ENCODE measurements around the gene DPP7. TPM values are rescaled to one million over a fixed set of nuclear protein-coding genes. Genes with fewer than 3 reads are reported as not detected.

DPP7 gene
- total RNA-seq, 2 experiments from 2014 or later = 344 to 349 TPM

GRCh38 chr9:137149363-137149762 lies 34.8 kb upstream of the DPP7 start:
- peaks cover 5% of the 10 kb centered on the region for H3K27me3 Mint-ChIP-seq
- no peak overlapping the region for H3K4me3 Mint-ChIP-seq
- no peaks in the 10 kb centered on the region for H3K36me3 Mint-ChIP-seq (ENCODE audit: low read depth)
- H3K4me1 Mint-ChIP-seq (ENCODE audit: low read depth) = no peaks in the 10 kb centered on the region
- Histone ChIP-seq H3K36me3 (ENCODE audit: insufficient read depth, low read length) (no peaks in the 10 kb centered on the region), H3K4me3 (ENCODE audit: low read length) (no peak overlapping the region), H3K27me3 (ENCODE audit: control insufficient read depth in 1 of 2, insufficient read depth in 2 of 2, low read length in 2 of 2) (peaks cover 3 to 7% of the 10 kb centered on the region in 2 experiments), H3K4me1 (ENCODE audit: insufficient read depth, low read length) (peaks cover 5% of the 10 kb centered on the region), H3K9me3 (ENCODE audit: control insufficient read depth in 1 of 2, insufficient read depth in 1 of 2, low read length in 2 of 2) (peaks cover 0 to 11% of the 10 kb centered on the region in 2 experiments), H3K27ac (ENCODE audit: low read depth in 1 of 2, low read length in 2 of 2) (no peak overlapping the region)
- CTCF ChIA-PET = no interaction called here
- no peaks in the 10 kb centered on the region for H3K9me3 Mint-ChIP-seq
- intact Hi-C loops (cut with DNase I, micrococcal nuclease) = no loop called here
- ATAC-seq (ENCODE audit: poor library complexity) (no peak), DNase-seq (no peak)
- no peak overlapping the region for H3K27ac Mint-ChIP-seq
- POLR2A ChIA-PET = no interaction called here
- TF ChIP-seq CTCF (IDR thresholded peaks at IDR 0.05) = no peak

GRCh38 chr9:137148661-137149060 lies 34.1 kb upstream of the DPP7 start:
- Mint-ChIP-seq H3K27ac (no peak overlapping the region), H3K27me3 (peaks cover 10% of the 10 kb centered on the region), H3K4me3 (no peak overlapping the region), H3K4me1 (ENCODE audit: low read depth) (no peaks in the 10 kb centered on the region), H3K9me3 (no peaks in the 10 kb centered on the region), H3K36me3 (ENCODE audit: low read depth) (no peaks in the 10 kb centered on the region)
- peaks cover 0 to 11% of the 10 kb centered on the region in 2 experiments for H3K9me3 ChIP-seq (ENCODE audit: control insufficient read depth in 1 of 2, insufficient read depth in 1 of 2, low read length in 2 of 2)
- H3K4me1 ChIP-seq (ENCODE audit: insufficient read depth, low read length) = peaks cover 5% of the 10 kb centered on the region
- no peak overlapping the region for H3K27ac ChIP-seq (ENCODE audit: low read depth in 1 of 2, low read length in 2 of 2)
- POLR2A ChIA-PET = no interaction called here
- no peak for TF ChIP-seq CTCF (IDR thresholded peaks at IDR 0.05)
- intact Hi-C loops (cut with DNase I, micrococcal nuclease) = no loop called here
- H3K4me3 ChIP-seq (ENCODE audit: low read length) = no peak overlapping the region
- no peak for DNase-seq
- no peaks in the 10 kb centered on the region for H3K36me3 ChIP-seq (ENCODE audit: insufficient read depth, low read length)
- CTCF ChIA-PET = no interaction called here
- H3K27me3 ChIP-seq (ENCODE audit: control insufficient read depth in 1 of 2, insufficient read depth in 2 of 2, low read length in 2 of 2) = peaks cover 3 to 12% of the 10 kb centered on the region in 2 experiments
- no peak for ATAC-seq (ENCODE audit: poor library complexity)

- peaks cover 6 to 17% of the 10 kb centered on the region in 2 experiments for H3K27me3 ChIP-seq (ENCODE audit: control insufficient read depth in 1 of 2, insufficient read depth in 2 of 2, low read length in 2 of 2)
- H3K4me1 Mint-ChIP-seq (ENCODE audit: low read depth) = no peaks in the 10 kb centered on the region
- CTCF ChIA-PET = no interaction called here
Observed at GRCh38 chr9:137148242-137148641, 33.7 kb upstream of the DPP7 start.

More at GRCh38 chr9:137148242-137148641, 33.7 kb upstream of the DPP7 start:
- no peak overlapping the region for H3K27ac ChIP-seq (ENCODE audit: low read depth in 1 of 2, low read length in 2 of 2)
- no peak overlapping the region for H3K27ac Mint-ChIP-seq
- H3K36me3 Mint-ChIP-seq (ENCODE audit: low read depth) = no peaks in the 10 kb centered on the region
- ATAC-seq (ENCODE audit: poor library complexity) (no peak), DNase-seq (no peak)
- H3K4me3 ChIP-seq (ENCODE audit: low read length) = no peak overlapping the region
- H3K4me1 ChIP-seq (ENCODE audit: insufficient read depth, low read length) = peaks cover 5% of the 10 kb centered on the region
- intact Hi-C loops (cut with DNase I, micrococcal nuclease) = no loop called here
- peaks cover 0 to 12% of the 10 kb centered on the region in 2 experiments for H3K9me3 ChIP-seq (ENCODE audit: control insufficient read depth in 1 of 2, insufficient read depth in 1 of 2, low read length in 2 of 2)
- POLR2A ChIA-PET = no interaction called here
- H3K4me3 Mint-ChIP-seq = no peak overlapping the region
- no peaks in the 10 kb centered on the region for H3K9me3 Mint-ChIP-seq
- no peaks in the 10 kb centered on the region for H3K36me3 ChIP-seq (ENCODE audit: insufficient read depth, low read length)
- peaks cover 13% of the 10 kb centered on the region for H3K27me3 Mint-ChIP-seq
- TF ChIP-seq CTCF (IDR thresholded peaks at IDR 0.05) = no peak

Data from CD4-positive, alpha-beta T cell (primary cell).